Stomach (tissue), 4 donors: ENCODE results near the gene SEPTIN1.

Experiments
- CTCF ChIP-seq, 7 experiments: fragments of 450-650 bp in 4 of 7; fragments of 200-600 bp in 3 of 7; sonication (generic) in 3 of 7; IDR thresholded peaks; one replicate each; pipeline ENCODE4 v1.5.1; 2016 to 2019; ENCODE audit warnings: antibody characterized with exemption in 7 of 7, control low read depth in 2 of 7, mild to moderate bottlenecking in 1 of 7
- EP300 ChIP-seq: sonication (generic); formaldehyde crosslinking; IDR thresholded peaks from one replicate; pipeline ENCODE4 v1.6.1; 2017; ENCODE audit warnings: antibody characterized with exemption
- POLR2A ChIP-seq, 4 donors: fragments of 450-650 bp; IDR thresholded peaks; one replicate each; pipeline ENCODE4 v1.6.1; 2016; ENCODE audit warnings: antibody characterized with exemption in 4 of 4, control low read depth in 2 of 4, mild to moderate bottlenecking in 1 of 4, moderate library complexity in 1 of 4

GRCh38 chr16:30416047-30416603, 33.8 kb upstream of the SEPTIN1 start:
- TF ChIP-seq CTCF (IDR thresholded peaks at IDR 0.05): no peak
- TF ChIP-seq POLR2A (IDR thresholded peaks at IDR 0.05): no peak
- no peak for TF ChIP-seq EP300
